ENCODE data around the gene EIPR1. TPM values are rescaled to one million over a fixed set of nuclear protein-coding genes. Genes with fewer than 3 reads are reported as not detected.
A peak's percentile ranks its signal among the peaks of the same experiment; 100 is the strongest.

The EIPR1 gene
- total RNA-seq, 2 donors from 2014 or later, result 13.5 TPM

- TF ChIP-seq CTCF (IDR thresholded peaks at IDR 0.05) (no peak), POLR2A (IDR thresholded peaks at IDR 0.05) (no peak)
- DNase-seq, result no peak
- Histone ChIP-seq H3K27ac (no peak overlapping the region), H3K36me3 (replicated peaks in 1 of 2; ENCODE audit: insufficient read depth in 1 of 2, low read depth in 2 of 2) (no peaks in the 10 kb centered on the region), H3K9me3 (no peaks in the 10 kb centered on the region), H3K4me3 (no peak overlapping the region), H3K27me3 (no peaks in the 10 kb centered on the region), H3K4me1 (peaks cover 17% of the 10 kb centered on the region)
- WGBS, 2 donors, result 53 to 55% methylated on average over 6 of the region's 6 CpGs
- intact Hi-C loops (cut with DNase I), result no loop called here
- ATAC-seq, result no peak
Measured at GRCh38 chr2:3405307-3405706, 27.7 kb upstream of the EIPR1 start.

- no peak for ATAC-seq
- no peaks in the 10 kb centered on the region for H3K36me3 ChIP-seq (replicated peaks in 1 of 2; ENCODE audit: insufficient read depth in 1 of 2, low read depth in 2 of 2)
Measured at GRCh38 chr2:3404349-3404894, 26.8 kb upstream of the EIPR1 start.

GRCh38 chr2:3403587-3404334, 26.1 kb upstream of the EIPR1 start:
- intact Hi-C loops (cut with DNase I), result no loop called here
- Histone ChIP-seq H3K27me3 (no peaks in the 10 kb centered on the region), H3K9me3 (no peaks in the 10 kb centered on the region), H3K4me1 (peaks cover 17% of the 10 kb centered on the region), H3K27ac (no peak overlapping the region), H3K4me3 (no peak overlapping the region), H3K36me3 (replicated peaks in 1 of 2; ENCODE audit: insufficient read depth in 1 of 2, low read depth in 2 of 2) (no peaks in the 10 kb centered on the region)
- TF ChIP-seq CTCF (IDR thresholded peaks at IDR 0.05) (no peak), POLR2A (IDR thresholded peaks at IDR 0.05) (no peak)
- 87 to 98% methylated on average over 11 of the region's 11 CpGs for WGBS, 2 donors
- ATAC-seq, result no peak
- DNase-seq, result no peak

More at GRCh38 chr2:3404349-3404894, 26.8 kb upstream of the EIPR1 start:
- H3K27me3 ChIP-seq, result no peaks in the 10 kb centered on the region
- 81 to 86% methylated on average over 11 of the region's 11 CpGs for WGBS, 2 donors
- H3K27ac ChIP-seq, result no peak overlapping the region
- TF ChIP-seq CTCF (IDR thresholded peaks at IDR 0.05), result no peak
- no peak for TF ChIP-seq POLR2A (IDR thresholded peaks at IDR 0.05)
- no peaks in the 10 kb centered on the region for H3K9me3 ChIP-seq
- no peak for DNase-seq
- H3K4me3 ChIP-seq, result no peak overlapping the region
- intact Hi-C loops (cut with DNase I), result no loop called here
- H3K4me1 ChIP-seq, result peaks cover 17% of the 10 kb centered on the region

GRCh38 chr2:3399829-3400228, 22.2 kb upstream of the EIPR1 start:
- ATAC-seq, result no peak
- TF ChIP-seq POLR2A (IDR thresholded peaks at IDR 0.05), result no peak
- TF ChIP-seq CTCF (IDR thresholded peaks at IDR 0.05), result no peak
- Histone ChIP-seq H3K4me3 (no peak overlapping the region), H3K4me1 (peaks cover 6% of the 10 kb centered on the region), H3K36me3 (replicated peaks in 1 of 2; ENCODE audit: insufficient read depth in 1 of 2, low read depth in 2 of 2) (peaks cover 0 to 4% of the 10 kb centered on the region in 2 donors), H3K27ac (no peak overlapping the region), H3K9me3 (peaks cover 0 to 18% (median 0%) of the 10 kb centered on the region in 3 donors), H3K27me3 (no peaks in the 10 kb centered on the region)
- 82 to 90% methylated on average over 5 to 9 of the region's 9 CpGs for WGBS, 2 donors
- intact Hi-C loops (cut with DNase I), result no loop called here
- DNase-seq, result peak in 2 of 4 donors; percentile 29 to 33
